Gastrocnemius medialis (tissue), 4 donors: ENCODE results near the gene PHKG2. TPM values are rescaled to one million over a fixed set of nuclear protein-coding genes. Genes with fewer than 3 reads are reported as not detected.

Experiments used
- ATAC-seq, 2 donors: fragments of 150-250 bp; one replicate each; pipeline ENCODE4 v1.9.1; 2016
- DNase-seq, 2 donors: peaks; one replicate each; pipeline ENCODE4 v3.0.0-alpha.2; 2019
- H3K27ac ChIP-seq, 4 donors: fragments of 200-600 bp; sonication (generic); 1 replicate in 1 of 4; 2 replicates in 3 of 4; pipeline ENCODE4 v1.5.1; 2016 to 2018; ENCODE audit warnings: mild to moderate bottlenecking in 2 of 4, moderate library complexity in 1 of 4
- H3K27me3 ChIP-seq, 3 donors: fragments of 200-600 bp; sonication (generic) in 2 of 3; 1 replicate in 1 of 3; 2 replicates in 2 of 3; pipeline versions ENCODE4 v1.5.1 to v1.6.0; 2016 to 2019; ENCODE audit warnings: mild to moderate bottlenecking in 1 of 3, moderate library complexity in 1 of 3
- H3K36me3 ChIP-seq, 2 donors: fragments of 200-600 bp; sonication (generic) in 1 of 2; one replicate each; pipeline ENCODE4 v1.5.1; 2017 to 2018
- H3K4me1 ChIP-seq, 2 donors: fragments of 200-600 bp; sonication (generic) in 1 of 2; one replicate each; pipeline ENCODE4 v1.5.1; 2016 to 2017; ENCODE audit warnings: mild to moderate bottlenecking in 2 of 2
- H3K4me3 ChIP-seq, 4 donors: fragments of 200-600 bp; sonication (generic) in 3 of 4; 1 replicate in 1 of 4; 2 replicates in 3 of 4; pipeline ENCODE4 v1.5.1; 2016 to 2019; ENCODE audit warnings: mild to moderate bottlenecking in 2 of 4
- H3K9me3 ChIP-seq, 3 donors: fragments of 200-600 bp; sonication (generic) in 2 of 3; 1 replicate in 1 of 3; 2 replicates in 2 of 3; pipeline ENCODE4 v1.5.1; 2016 to 2019
- CTCF ChIP-seq, 5 experiments: fragments of 450-650 bp in 3 of 5; fragments of 200-600 bp in 2 of 5; sonication (generic) in 2 of 5; IDR thresholded peaks in 4 of 5; conservative IDR thresholded peaks in 1 of 5; 1 replicate in 4 of 5; 2 replicates in 1 of 5; pipeline ENCODE4 v1.5.1; 2016 to 2019; ENCODE audit warnings: antibody characterized with exemption in 5 of 5, mild to moderate bottlenecking in 3 of 5, moderate library complexity in 3 of 5
- POLR2A ChIP-seq, 2 donors: fragments of 450-650 bp; IDR thresholded peaks; one replicate each; pipeline ENCODE4 v1.6.1; 2017; ENCODE audit warnings: antibody characterized with exemption in 2 of 2, mild to moderate bottlenecking in 2 of 2, moderate library complexity in 2 of 2
- in situ Hi-C, 4 donors: fragments of 200-750 bp; cut with MboI; loops; one replicate each; pipeline versions ENCODE4 v1.15.0 to v1.8.0; 2017; ENCODE audit warnings: low sequenced_read_pairs in 4 of 4
- intact Hi-C: fragments of 100-400 bp; cut with DNase I; formaldehyde crosslinking; loops from one replicate; pipeline ENCODE4 v1.15.1; 2023; ENCODE audit warnings: low total_unique reads
- total RNA-seq, 4 donors: library from RNA; depleted of rRNA; stranded (reverse); fragments of >200 nt; gene quantifications; one replicate each; pipeline versions ENCODE4 v1.1.0 to v1.2.3, GENCODE V29; 2016

The PHKG2 gene
- total RNA-seq, 4 donors from 2014 or later = 8.8 to 30.0 (median 21.6) TPM

GRCh38 chr16:30724641-30725417 is 23.4 kb upstream of the PHKG2 start:
- ATAC-seq = peak in 1 of 2 donors; percentile 11
- Histone ChIP-seq H3K36me3 (peaks cover 0 to 76% of the 10 kb centered on the region in 2 donors), H3K27ac (peak overlapping the region in 1 of 4 donors; percentile 11), H3K27me3 (no peaks in the 10 kb centered on the region), H3K4me3 (no peak overlapping the region), H3K9me3 (no peaks in the 10 kb centered on the region), H3K4me1 (no peaks in the 10 kb centered on the region)
- no peak for DNase-seq
- intact Hi-C loops = no loop called here
- in situ Hi-C loops = no loop called here
- TF ChIP-seq POLR2A (IDR thresholded peaks at IDR 0.05) (no peak), CTCF (IDR thresholded peaks at IDR 0.05 in 4 of 5, conservative IDR thresholded peaks at IDR 0.05 in 1 of 5) (no peak)

- Histone ChIP-seq H3K4me3 (no peak overlapping the region), H3K27ac (peak overlapping the region in 1 of 4 donors; percentile 7), H3K27me3 (no peaks in the 10 kb centered on the region), H3K9me3 (no peaks in the 10 kb centered on the region), H3K4me1 (no peaks in the 10 kb centered on the region), H3K36me3 (peaks cover 0 to 76% of the 10 kb centered on the region in 2 donors)
- intact Hi-C loops = no loop called here
- TF ChIP-seq CTCF (IDR thresholded peaks at IDR 0.05 in 4 of 5, conservative IDR thresholded peaks at IDR 0.05 in 1 of 5) (no peak), POLR2A (IDR thresholded peaks at IDR 0.05) (no peak)
- in situ Hi-C loops = no loop called here
- DNase-seq (no peak), ATAC-seq (no peak)
Observed at GRCh38 chr16:30725418-30725792, 22.8 kb upstream of the PHKG2 start.

- H3K36me3 ChIP-seq = peaks cover 2 to 76% of the 10 kb centered on the region in 2 donors
- no peak overlapping the region for H3K4me3 ChIP-seq
- H3K27me3 ChIP-seq = no peaks in the 10 kb centered on the region
- peak overlapping the region in 1 of 4 donors; percentile 20 for H3K27ac ChIP-seq
- no peaks in the 10 kb centered on the region for H3K9me3 ChIP-seq
- no peak for ATAC-seq
- intact Hi-C loops = no loop called here
- H3K4me1 ChIP-seq = no peaks in the 10 kb centered on the region
- TF ChIP-seq CTCF (IDR thresholded peaks at IDR 0.05 in 4 of 5, conservative IDR thresholded peaks at IDR 0.05 in 1 of 5) (no peak), POLR2A (IDR thresholded peaks at IDR 0.05) (no peak)
- in situ Hi-C loops = no loop called here
- DNase-seq = no peak
Observed at GRCh38 chr16:30728321-30728720, 19.9 kb upstream of the PHKG2 start.

GRCh38 chr16:30728899-30729672 is 19.1 kb upstream of the PHKG2 start:
- Histone ChIP-seq H3K4me3 (no peak overlapping the region), H3K27me3 (no peaks in the 10 kb centered on the region), H3K4me1 (no peaks in the 10 kb centered on the region), H3K36me3 (peaks cover 2 to 76% of the 10 kb centered on the region in 2 donors), H3K9me3 (no peaks in the 10 kb centered on the region), H3K27ac (peak overlapping the region in 1 of 4 donors; percentile 20)
- in situ Hi-C loops (no loop called here), intact Hi-C loops (no loop called here)
- TF ChIP-seq POLR2A (IDR thresholded peaks at IDR 0.05) (no peak), CTCF (IDR thresholded peaks at IDR 0.05 in 4 of 5, conservative IDR thresholded peaks at IDR 0.05 in 1 of 5) (no peak)
- ATAC-seq (no peak), DNase-seq (no peak)
